Measurements from ENCODE around the gene ZNF804A.
"Not testable (repeated sequence)": the region's sequence is repeated elsewhere in the genome, so short reads cannot be mapped to it uniquely, and the experiment has no call there.

Gene ZNF804A

DNA sequence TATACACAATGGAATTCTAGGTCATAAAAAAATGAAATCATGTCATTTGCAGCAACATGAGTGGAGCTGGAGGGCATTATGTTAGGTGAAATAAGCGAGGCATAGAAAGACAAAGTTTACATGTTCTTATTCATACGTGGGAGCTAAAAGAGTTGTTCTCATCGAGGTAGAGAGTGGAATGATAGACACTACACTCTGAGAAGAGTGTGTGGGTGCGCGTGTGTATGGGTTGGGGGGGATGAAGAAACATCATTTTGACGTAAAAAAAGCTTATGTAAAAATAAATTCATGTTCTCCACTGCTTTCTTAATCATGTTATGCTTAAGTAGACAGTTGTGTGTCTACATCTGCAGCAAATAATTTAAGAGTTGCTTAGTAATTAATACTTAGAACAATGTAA lies 123.6 kb downstream of the ZNF804A start:
- DNase-seq (ENCODE audit: low read depth in 2 of 2, low spot score in 1 of 2): no peak

DNA sequence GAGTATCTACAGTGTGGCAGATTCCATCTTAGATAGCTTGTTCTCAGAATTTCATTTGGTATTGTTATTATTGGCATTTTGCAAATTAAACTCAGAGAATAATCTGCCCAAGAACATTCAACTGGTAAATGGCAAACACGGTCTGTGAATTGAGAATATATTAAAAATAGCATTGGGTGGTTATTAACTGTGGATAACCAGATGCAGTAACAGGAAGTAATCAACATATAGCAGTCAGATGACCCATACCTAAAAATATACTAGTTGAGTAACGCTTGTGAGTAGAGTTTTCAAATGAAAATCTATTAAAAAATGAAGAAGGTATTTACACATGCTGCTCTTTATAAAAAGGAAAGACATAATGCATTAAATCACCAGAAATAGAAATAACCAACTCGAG lies 129.5 kb downstream of the ZNF804A start:
- DNase-seq (ENCODE audit: low read depth in 2 of 2, low spot score in 1 of 2): no peak

DNA sequence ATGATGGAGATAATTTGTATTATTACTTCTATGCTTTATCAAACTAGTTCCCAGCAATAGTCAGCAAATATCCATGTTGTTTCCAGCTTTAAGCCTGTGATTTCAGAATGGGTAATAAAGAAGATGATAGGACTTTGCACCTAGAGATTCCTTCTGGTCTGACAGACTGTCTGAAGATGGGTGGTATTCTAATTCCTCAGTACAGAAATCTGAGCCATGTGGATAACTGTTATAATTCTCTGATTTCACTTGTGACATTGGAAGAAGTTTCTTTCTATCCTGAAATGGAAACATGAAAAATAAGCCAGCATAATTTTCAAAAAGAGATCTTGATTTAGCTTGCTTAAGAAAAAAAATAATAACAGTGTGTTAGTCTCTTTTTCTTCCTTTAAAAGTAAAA lies 130.1 kb downstream of the ZNF804A start:
- DNase-seq (ENCODE audit: low read depth in 2 of 2, low spot score in 1 of 2): no peak

DNA sequence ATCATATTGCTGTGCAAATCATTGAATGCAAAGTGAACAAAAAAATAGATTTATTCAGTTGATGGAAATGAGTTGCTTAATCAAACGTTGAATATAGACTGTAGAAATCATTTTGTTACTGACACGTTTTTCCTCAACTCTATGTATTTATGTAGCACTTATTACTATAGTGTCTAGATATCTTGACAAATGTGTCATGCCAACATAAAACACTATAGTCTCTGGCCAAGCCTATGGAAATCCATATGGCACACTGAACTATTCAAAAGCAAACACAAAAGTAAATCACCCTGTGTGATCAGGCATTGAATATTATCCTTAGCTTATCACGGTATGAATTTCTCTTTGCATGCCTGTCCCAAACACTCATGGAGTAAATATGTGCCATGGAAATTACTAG lies 131.3 kb downstream of the ZNF804A start:
- no peak for DNase-seq (ENCODE audit: low read depth in 2 of 2, low spot score in 1 of 2)

DNA sequence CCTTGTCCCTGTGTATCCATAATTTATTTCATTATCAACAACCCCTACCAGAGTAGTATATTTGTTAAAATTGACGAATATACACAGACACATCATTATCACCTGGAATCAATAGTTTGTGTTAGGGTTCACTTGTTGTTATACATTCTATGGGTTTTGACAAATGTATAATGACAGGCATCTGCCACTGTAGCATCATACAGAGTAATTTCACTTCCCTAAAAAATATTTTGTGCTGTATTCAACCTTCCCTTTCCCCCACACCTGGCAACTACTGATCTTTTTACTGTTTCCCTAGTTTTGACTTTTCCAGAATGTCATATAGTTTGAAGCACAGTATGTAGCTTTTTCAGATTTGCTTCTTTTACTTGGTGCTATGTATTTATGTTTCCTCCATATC lies 132.0 kb downstream of the ZNF804A start:
- no peak for DNase-seq (ENCODE audit: low read depth in 2 of 2, low spot score in 1 of 2)

DNA sequence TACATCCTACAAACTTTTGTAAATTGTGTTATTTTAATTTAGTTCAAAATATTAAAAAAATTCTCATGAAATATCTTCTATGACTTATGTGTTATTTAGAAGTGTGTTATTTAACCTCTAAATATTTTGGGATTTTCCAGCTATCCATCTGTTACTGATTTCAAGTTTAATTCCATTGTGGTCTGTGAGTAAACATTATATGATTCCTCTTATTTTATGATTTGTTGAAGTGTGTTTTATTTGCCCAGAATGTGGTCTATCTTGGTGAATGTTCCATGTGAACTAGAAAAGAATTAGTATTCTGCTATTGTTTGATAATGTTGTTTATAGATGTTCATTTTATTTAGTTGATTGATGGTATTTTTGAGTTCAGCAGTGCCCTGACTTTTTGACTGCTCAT lies 136.0 kb downstream of the ZNF804A start:
- DNase-seq (ENCODE audit: low read depth in 2 of 2, low spot score in 1 of 2): no peak

DNA sequence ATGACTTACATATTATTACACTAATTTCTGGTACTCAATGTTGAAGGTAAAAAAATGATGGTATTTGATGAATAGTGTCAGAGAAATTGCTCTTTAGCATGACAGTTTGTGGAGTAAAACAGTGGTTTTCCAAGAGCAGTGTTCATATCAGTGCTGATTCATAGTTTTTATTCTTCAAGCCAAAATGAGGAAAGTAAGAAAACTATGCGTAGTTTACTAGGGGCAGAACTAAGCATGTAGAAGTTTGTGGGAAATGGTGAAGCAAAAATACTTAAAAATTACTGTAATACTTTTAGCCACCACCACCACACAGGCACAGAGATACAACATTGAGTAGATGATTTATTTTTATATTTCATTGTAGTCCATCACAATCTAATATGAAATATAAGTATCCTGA lies 137.3 kb downstream of the ZNF804A start:
- no peak for DNase-seq (ENCODE audit: low read depth in 2 of 2, low spot score in 1 of 2)

DNA sequence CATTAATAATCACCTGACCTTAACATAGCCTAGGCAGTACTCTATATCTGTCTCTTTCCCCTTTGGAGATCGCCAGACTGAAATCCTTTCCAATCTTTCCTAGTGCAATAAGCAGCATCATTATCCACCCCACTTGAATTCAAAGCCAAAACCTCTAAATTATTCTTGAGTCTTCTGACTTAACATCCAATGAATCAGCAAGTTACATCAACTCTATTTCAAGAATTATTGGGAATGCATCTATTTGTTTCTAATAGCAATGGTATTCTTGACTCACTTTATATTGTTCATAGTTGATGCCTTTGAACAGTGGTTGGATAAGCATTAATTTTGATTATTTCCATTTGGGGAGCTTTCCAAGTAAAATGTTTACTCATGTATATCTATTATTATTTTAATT lies 144.8 kb downstream of the ZNF804A start:
- DNase-seq (ENCODE audit: low read depth in 2 of 2, low spot score in 1 of 2): no peak

DNA sequence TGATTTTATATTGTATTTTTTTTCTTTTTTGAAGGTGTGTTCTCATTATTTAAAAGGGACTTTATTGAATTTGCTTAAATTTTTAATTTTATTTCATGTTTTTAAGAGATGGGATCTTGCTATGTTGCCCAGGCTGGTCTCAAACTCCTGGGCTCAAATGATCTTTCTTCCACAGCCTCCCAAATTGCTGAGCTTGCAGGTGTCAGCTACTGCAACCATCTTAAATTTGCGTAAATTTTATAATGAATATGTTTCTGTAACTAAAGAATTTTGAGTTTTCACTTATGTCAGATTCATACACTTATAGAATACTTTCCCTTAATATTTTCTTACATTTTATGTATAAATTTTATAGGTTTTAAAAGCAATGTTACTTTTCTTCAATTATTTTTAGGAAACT lies 157.8 kb downstream of the ZNF804A start:
- DNase-seq (ENCODE audit: low read depth in 2 of 2, low spot score in 1 of 2): no peak

DNA sequence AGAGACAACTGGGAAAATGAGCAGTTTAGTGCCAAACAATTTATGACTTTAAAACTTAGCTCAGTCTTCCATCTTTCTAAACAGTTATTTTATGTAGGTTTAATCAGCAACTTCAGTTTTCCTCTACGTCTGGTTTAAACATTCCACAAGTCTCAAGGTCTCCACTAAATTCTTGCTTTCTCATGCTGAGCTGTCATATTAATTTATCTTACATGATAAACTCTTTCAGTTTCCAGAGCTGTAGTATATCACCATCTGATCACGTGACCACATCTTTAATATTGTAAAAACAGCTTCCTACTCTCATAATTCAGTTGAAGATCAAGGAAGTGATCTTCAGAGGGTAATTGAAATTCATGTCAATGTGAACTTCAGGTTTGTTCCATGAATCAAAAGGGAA lies 158.6 kb downstream of the ZNF804A start:
- DNase-seq (ENCODE audit: low read depth in 2 of 2, low spot score in 1 of 2): no peak

DNA sequence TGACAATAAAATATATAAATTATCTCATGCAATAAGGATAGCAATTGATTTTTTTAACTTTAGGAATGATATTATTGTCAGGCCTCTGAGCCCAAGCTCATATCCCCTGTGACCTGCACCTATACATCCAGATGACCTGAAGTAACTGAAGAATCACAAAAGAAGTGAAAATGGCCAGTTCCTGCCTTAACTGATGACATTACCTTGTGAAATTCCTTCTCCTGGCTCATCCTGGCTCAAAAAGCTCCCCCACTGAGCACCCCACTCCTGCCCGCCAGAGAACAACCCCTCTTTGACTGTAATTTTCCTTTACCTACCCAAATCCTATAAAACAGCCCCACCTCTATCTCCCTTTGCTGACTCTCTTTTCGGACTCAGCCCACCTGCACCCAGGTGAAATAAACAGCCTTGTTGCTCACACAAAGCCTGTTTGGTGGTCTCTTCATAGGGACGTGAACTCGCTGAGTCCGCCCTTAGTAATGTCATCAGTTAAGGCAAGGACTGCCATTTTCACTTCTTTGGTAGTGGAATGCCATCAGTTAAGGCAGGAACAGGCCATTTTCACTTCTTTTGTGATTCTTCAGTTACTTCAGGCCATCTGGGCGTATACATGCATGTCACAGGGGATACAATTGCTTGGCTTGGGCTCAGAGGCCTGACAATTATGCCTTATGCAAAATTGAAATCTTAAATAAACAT lies 161.4 kb downstream of the ZNF804A start:
- not testable (repeated sequence) for DNase-seq (ENCODE audit: low read depth in 2 of 2, low spot score in 1 of 2)

DNA sequence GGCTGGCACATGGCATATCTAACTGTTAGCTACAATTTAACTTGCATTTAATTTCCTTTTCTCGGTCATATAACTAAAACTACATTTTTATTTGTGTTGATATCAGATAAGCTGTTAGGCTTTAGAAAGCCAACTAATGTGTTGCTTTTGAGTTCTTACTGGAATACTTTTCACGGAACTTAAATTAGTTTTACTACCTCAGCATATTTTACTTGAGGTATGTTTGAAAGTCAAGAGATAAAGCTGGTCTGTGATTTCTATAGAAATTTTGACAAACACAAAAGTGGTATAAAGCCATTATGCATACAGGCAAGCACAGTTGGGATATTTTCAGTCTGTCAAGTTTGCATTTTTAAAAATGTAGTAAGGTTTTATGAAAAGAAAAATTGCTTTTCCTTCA lies 162.6 kb downstream of the ZNF804A start:
- no peak for DNase-seq (ENCODE audit: low read depth in 2 of 2, low spot score in 1 of 2)

DNA sequence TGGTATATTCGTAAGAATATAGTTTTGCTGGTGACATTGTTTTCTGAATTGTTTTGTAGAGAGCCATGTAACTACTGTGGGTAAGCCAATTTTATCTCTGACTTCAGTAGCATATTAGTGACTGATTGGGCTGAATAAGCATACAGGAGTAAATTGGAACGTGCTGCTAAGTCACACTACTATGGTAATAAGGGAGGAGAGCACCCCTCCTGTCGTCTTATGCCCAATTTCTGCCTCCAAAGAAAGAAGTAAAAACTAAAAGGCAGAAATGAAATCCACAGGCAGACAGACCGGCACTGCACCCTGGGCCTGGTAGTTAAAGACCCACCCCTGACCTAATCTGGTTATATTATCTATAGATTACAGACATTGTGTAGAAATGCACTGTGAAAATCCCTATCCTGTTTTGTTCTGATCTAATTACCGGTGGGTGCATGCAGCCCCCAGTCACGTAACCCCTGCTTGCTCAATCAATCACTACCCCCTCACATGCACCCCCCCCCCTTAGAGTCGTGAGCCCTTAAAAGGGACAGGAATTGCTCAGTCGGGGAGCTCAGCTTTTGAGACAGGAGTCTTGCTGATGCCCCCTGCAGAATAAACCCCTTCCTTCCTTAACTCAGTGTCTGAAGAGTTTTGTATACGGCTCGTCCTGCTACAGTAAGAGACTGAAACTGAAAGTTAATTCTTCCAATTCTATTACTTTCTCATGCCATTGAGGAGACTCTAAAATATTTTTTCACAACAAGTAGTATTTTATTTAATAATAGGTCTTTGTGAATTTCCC lies 167.0 kb downstream of the ZNF804A start:
- DNase-seq (ENCODE audit: low read depth in 2 of 2, low spot score in 1 of 2): no peak

DNA sequence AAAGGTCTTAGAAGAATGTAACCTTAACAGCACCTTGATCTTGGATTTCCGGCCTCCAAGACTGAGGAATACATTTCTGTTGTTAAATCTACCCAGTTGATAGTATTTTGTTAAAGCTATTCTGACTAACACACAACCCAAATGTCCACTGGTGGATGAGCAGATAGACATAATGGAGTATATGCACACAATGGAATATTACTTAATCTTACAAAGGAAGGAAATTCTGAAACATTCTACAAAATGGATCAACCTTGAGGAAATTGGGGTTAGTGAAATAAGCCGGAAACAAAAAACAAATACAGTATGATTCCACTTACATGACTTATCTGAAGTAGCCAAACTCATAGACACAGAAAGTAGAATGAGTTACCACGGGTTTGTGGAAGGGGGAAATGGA lies 168.7 kb downstream of the ZNF804A start:
- no peak for DNase-seq (ENCODE audit: low read depth in 2 of 2, low spot score in 1 of 2)

DNA sequence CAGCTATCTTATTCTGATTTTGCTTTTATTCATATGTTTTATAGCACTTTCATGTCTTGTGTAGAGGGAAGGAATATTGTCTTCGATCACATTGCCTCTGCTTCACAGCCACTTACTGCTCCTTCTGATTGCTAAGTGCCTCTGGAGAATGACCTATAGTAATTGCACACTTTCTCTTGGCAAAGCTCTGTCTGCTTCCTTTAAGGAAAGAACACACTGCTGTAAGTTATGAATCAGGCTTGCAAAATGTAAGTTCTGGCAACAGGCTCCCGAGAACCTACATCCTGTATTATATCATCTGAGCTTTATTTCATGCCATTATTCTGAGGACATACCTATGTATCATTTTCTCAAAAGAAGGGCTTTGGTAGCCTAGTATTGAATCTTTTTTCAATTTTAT lies 170.7 kb downstream of the ZNF804A start:
- no peak for DNase-seq (ENCODE audit: low read depth in 2 of 2, low spot score in 1 of 2)

DNA sequence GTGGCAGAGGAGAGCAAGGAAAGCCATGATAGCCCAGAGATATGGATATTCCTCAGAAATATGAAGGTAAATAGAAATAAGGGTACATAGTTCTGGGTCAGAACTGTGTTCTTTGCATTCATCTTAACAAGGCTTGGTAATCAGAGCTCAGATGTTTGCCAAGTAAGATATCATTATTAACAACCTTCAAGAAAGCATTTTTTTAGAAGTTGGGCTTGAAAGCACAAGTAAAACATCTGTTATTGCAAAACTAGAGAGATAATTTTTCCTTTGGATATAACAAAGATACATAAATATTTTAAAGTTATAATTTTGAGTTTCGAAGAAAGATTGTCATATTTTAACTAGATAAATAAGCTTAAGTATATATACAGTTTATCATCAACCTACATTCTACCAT lies 171.4 kb downstream of the ZNF804A start:
- no peak for DNase-seq (ENCODE audit: low read depth in 2 of 2, low spot score in 1 of 2)

DNA sequence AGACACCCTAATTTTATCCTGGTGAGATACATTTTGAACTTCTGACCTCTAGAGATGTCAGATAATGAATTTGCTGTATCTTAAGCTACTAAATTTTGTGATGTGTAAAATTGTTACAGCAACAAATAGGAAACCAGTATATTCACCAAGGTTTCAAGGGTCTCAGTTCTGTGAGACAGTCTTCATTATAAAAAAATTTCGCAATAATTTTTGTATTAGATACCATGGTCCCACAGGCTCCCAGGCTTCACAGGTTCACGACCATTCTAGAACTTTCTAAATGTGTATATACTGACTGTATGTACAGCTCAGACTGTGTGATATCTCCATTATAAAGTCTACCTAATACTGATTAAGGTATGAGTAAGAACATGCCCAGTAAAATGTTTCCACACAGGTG lies 181.4 kb downstream of the ZNF804A start:
- DNase-seq (ENCODE audit: low read depth in 2 of 2, low spot score in 1 of 2): no peak

DNA sequence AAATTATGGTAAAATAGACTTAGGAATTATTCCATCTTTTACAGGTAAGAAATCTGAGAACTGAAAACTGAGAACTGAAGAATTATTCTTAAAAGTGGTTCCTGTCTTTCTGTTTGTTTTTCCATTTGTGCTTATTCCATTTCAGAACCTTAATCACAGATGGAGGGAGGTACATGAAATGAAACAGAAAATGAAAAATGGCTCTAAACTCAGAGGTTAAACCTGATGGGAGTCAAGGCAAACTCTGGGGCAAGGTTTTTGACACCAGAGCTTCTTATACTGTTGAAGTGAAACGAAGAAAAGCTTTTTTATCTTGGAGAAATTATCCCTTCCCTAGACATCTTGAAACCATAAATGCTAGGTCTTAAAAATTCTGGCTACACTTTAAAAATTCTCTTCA lies 182.1 kb downstream of the ZNF804A start:
- no peak for DNase-seq (ENCODE audit: low read depth in 2 of 2, low spot score in 1 of 2)

DNA sequence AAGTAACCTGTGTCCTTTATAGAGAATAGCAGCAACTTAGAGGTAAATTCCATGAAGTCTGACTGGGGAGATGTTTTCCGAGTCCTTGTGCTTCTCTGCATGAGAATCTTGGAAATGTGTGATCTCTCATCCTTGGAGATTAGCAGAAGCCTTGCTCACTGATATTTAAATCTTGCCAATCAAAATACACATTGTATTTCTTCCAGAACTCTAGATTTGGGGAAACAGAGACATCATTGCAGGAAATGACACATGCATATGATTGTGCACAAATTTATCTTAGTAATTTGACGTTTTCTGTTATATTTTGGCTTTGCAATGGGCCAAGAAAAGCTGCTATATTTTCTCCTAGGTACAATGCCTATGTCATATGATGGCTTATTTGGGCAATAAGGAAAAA lies 182.6 kb downstream of the ZNF804A start:
- DNase-seq (ENCODE audit: low read depth in 2 of 2, low spot score in 1 of 2): no peak

DNA sequence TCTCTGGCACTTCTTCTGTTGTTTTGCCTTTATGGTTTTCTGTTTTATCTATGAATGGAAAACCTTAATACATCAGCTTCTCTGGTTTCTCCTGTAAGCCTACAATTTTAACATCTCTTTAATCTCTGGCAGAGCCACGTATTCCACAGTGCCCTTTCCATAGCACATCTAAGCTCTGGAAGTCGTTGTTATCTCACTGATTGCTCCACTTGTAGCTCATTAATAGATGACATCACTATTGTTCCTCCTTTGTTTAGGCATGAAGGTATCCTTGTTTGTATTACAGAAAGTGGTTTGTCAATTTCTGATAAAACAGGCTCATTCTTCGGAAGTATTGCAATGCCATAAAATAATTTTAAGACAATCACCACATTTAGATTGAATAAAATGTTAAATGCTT lies 185.2 kb downstream of the ZNF804A start:
- no peak for DNase-seq (ENCODE audit: low read depth in 2 of 2, low spot score in 1 of 2)

DNA sequence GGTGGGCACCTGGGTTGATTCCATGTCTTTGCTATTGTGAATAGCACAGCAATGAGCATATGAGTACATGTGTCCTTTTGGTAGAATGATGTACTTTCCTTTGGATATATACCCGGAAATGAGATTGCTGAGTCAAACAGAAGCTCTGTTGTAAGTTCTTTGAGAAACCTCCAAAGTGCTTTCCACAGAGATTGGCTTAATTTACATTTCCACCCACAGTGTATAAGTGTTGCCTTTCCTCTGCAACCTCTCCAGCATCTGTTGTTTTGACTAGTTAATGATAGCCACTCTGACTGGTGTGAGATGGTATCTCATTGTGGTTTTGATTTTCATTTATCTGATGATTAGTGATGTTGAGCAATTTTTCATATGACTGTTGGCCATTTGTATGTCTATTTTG lies 194.8 kb downstream of the ZNF804A start:
- DNase-seq (ENCODE audit: low read depth in 2 of 2, low spot score in 1 of 2): no peak

DNA sequence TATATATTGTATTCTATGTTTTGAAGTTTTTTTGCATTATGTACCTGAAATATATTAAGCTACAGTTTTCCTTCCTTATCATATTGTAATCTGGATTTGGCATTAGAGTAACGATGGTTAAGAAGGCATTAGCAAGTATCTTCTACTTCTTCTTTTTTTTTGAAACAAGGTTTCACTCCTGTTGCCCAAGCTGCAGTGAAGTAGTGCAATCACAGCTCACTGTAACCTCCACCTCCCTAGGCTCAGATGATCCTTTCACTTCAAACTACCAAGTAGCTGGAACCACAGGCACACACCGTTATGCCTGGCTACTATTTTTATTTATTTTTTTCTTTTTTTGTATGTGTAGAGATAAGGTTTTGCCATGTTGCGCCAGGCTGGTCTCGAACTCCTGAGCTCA lies 201.1 kb downstream of the ZNF804A start:
- no peak for DNase-seq (ENCODE audit: low read depth in 2 of 2, low spot score in 1 of 2)

DNA sequence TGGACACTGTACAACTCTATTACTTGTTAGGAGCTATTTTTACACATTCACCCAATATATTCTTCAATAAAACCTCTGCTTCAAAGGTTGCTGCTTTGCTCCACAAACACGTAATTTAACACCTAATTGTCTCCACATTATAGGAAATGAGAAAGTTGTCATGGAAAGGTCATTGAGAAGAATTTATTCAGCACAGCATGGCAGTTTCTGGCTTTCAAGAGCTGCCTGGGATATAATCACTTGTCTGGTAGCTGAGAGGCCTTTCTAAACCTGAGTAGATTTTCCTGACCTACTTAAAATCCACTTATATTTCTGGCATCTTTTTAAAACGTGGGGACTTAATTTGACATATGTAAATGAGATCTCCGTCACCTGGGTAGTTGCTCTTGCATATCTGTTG lies 216.1 kb downstream of the ZNF804A start:
- DNase-seq (ENCODE audit: low read depth in 2 of 2, low spot score in 1 of 2): no peak

Measured in stimulated activated CD8-positive, alpha-beta memory T cell treated with anti-CD3 and anti-CD28 coated beads, Interleukin-4, amount 100 ng/mL, for 1 hour (primary cell).